GM12892 (cell line): ENCODE measurements around the gene CSNK1E.

ENCODE experiments used
- POLR2A ChIP-seq: IDR thresholded peaks from 2 replicates; pipeline ENCODE4 v1.6.1; 2011; ENCODE audit warnings: low read depth, low read length, control low read depth
- POLR2AphosphoS5 ChIP-seq: IDR thresholded peaks from 2 replicates; pipeline ENCODE4 v1.6.1; 2011; ENCODE audit warnings: low read depth, low read length, control low read depth
- TAF1 ChIP-seq: IDR thresholded peaks from 2 replicates; pipeline ENCODE4 v1.6.1; 2011; ENCODE audit warnings: low read depth, mild to moderate bottlenecking, control low read depth, low read length, borderline replicate concordance

GRCh38 chr22:38355275-38355674 is 38.0 kb upstream of the CSNK1E start:
- TF ChIP-seq POLR2A (no peak), TAF1 (no peak), POLR2AphosphoS5 (no peak)
